HCT116 (cell line): ENCODE measurements around the gene PVALEF.

Experiments used
- CEBPB ChIP-seq: IDR thresholded peaks from 2 replicates; pipeline ENCODE4 v1.6.1; 2012; ENCODE audit warnings: low read depth
- EZH2 ChIP-seq: fragments of 200-600 bp; sonication (generic); IDR thresholded peaks from 2 replicates; pipeline ENCODE4 v1.6.1; 2017; ENCODE audit warnings: antibody characterized with exemption, mixed run types
- POLR2A ChIP-seq: IDR thresholded peaks from 2 replicates; pipeline ENCODE4 v1.7.0; 2011; ENCODE audit warnings: borderline replicate concordance; ENCODE audit not compliant: insufficient read depth, insufficient read length; ENCODE audit errors: extremely low read depth
- POLR2AphosphoS5 ChIP-seq: IDR thresholded peaks from 2 replicates; pipeline ENCODE4 v1.6.1; 2011; ENCODE audit warnings: mild to moderate bottlenecking, low read depth, low read length, moderate library complexity
- TF ChIP-seq, protein P1 (sequence below), 3 experiments: fragments of 200-600 bp in 1 of 3; sonication (generic) in 1 of 3; IDR thresholded peaks in 2 of 3; conservative IDR thresholded peaks in 1 of 3; 2 replicates each; pipeline ENCODE4 v1.5.1; 2012 to 2017; ENCODE audit warnings: low read depth in 2 of 3, low read length in 2 of 3, antibody characterized with exemption in 1 of 3, borderline replicate concordance in 1 of 3, control low read depth in 1 of 3, mild to moderate bottlenecking in 1 of 3, mixed read lengths in 1 of 3, mixed run types in 1 of 3, moderate library complexity in 1 of 3; ENCODE audit not compliant: insufficient read depth in 1 of 3

DNA sequence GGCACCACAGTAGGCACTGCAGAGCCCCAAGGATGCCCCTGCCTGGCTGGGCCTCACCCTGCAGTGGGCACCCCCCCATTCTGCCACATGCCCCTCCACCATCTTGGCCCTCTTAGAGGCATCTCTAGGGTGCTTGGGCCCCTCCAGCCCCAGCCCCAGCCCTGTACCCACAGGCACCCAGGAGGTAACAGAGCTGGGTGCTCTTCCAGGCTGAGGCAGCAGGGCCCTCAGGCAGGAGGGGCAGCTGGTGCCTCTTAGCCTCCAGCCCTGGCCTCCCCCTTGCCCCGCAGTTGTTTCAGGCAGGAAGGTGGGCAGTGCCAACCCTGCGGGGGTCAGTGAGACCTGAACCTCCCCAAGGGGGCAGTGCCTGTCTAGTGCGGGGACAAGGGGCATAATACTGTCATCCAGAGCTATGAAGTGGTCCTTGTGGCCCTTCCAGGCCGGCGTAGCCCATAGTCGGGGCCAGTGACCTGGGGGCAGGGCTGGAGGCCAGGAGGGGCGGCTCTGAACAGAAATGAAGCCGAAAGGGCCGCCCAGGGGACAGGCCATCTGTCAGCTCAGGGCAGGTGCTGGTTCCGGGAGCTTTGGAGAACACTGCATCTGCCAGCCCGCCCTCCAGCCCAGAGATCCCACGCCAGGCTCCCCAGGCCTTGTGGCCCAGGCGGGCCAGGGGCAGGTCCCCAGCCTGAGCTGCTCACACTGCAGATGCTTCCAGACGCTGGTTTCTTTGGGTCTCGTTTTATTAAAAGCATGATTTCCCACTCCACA is 5.6 kb downstream of the PVALEF start:
- TF ChIP-seq POLR2A = no peak
- TF ChIP-seq POLR2AphosphoS5 = no peak
- TF ChIP-seq, protein P1, sequence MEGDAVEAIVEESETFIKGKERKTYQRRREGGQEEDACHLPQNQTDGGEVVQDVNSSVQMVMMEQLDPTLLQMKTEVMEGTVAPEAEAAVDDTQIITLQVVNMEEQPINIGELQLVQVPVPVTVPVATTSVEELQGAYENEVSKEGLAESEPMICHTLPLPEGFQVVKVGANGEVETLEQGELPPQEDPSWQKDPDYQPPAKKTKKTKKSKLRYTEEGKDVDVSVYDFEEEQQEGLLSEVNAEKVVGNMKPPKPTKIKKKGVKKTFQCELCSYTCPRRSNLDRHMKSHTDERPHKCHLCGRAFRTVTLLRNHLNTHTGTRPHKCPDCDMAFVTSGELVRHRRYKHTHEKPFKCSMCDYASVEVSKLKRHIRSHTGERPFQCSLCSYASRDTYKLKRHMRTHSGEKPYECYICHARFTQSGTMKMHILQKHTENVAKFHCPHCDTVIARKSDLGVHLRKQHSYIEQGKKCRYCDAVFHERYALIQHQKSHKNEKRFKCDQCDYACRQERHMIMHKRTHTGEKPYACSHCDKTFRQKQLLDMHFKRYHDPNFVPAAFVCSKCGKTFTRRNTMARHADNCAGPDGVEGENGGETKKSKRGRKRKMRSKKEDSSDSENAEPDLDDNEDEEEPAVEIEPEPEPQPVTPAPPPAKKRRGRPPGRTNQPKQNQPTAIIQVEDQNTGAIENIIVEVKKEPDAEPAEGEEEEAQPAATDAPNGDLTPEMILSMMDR (IDR thresholded peaks at IDR 0.05 in 2 of 3, conservative IDR thresholded peaks at IDR 0.05 in 1 of 3; ENCODE audit: borderline replicate concordance in 1 of 3, insufficient read depth in 1 of 3, low read depth in 2 of 3, low read length in 2 of 3) = no peak
- TF ChIP-seq EZH2 = no peak
- TF ChIP-seq CEBPB = no peak
